OCI-LY1 (cell line): ENCODE measurements around the gene TSHZ3.

Experiments used
- CTCF ChIP-seq: fragments of 200-600 bp; sonication (generic), shearing (Covaris generic); IDR thresholded peaks from 2 replicates; pipeline ENCODE4 v1.5.1; 2017; ENCODE audit warnings: mild to moderate bottlenecking, antibody characterized with exemption, low read length, moderate library complexity, mixed read lengths
- EZH2 ChIP-seq: fragments of 200-600 bp; sonication (generic), shearing (Covaris generic); IDR thresholded peaks from 2 replicates; pipeline ENCODE4 v1.8.0; 2017; ENCODE audit warnings: borderline replicate concordance, mixed run types, mild to moderate bottlenecking, antibody characterized with exemption, low read length, moderate library complexity, mixed read lengths

GRCh38 chr19:31271306-31271911 is 77.8 kb downstream of the TSHZ3 start:
- TF ChIP-seq CTCF = no peak
- TF ChIP-seq EZH2 = no peak
